Measurements from ENCODE around the gene DLGAP5. TPM values are rescaled to one million over a fixed set of nuclear protein-coding genes. Genes with fewer than 3 reads are reported as not detected.
A peak's percentile ranks its signal among the peaks of the same experiment; 100 is the strongest.

Gene DLGAP5
- total RNA-seq, 1 experiment from 2014 or later: 118 TPM

GRCh38 chr14:55111122-55111708 is 80.2 kb downstream of the DLGAP5 start:
- no peak overlapping the region for H4K8ac ChIP-seq (replicated peaks; ENCODE audit: insufficient read length, low read depth, low read length)
- no peak overlapping the region for H2AFZ ChIP-seq (ENCODE audit: low read length)
- H4K91ac ChIP-seq (ENCODE audit: insufficient read length, low read depth, low read length): no peak overlapping the region
- H2BK15ac ChIP-seq (ENCODE audit: low read depth, low read length): no peak overlapping the region
- no peak overlapping the region for H2BK20ac ChIP-seq (ENCODE audit: low read depth, low read length, poor library complexity, severe bottlenecking)
- H3K23me2 ChIP-seq (ENCODE audit: insufficient read length, low read depth, low read length, poor library complexity, severe bottlenecking): no peaks in the 10 kb centered on the region
- H4K20me1 ChIP-seq (ENCODE audit: control insufficient read depth, insufficient read depth, insufficient read length): no peaks in the 10 kb centered on the region
- Mint-ChIP-seq H3K27ac (no peak overlapping the region), H3K4me1 (peaks cover 17% of the 10 kb centered on the region in 2 experiments), H3K9me3 (no peaks in the 10 kb centered on the region), H3K4me3 (no peak overlapping the region), H3K36me3 (ENCODE audit: insufficient read depth in 1 of 3, low read depth in 3 of 3) (no peaks in the 10 kb centered on the region), H3K27me3 (ENCODE audit: low read depth) (peaks cover 32% of the 10 kb centered on the region)
- H3T11ph ChIP-seq (ENCODE audit: low read length): no peak overlapping the region
- H2BK120ac ChIP-seq (ENCODE audit: low read depth, low read length, poor library complexity, severe bottlenecking): no peak overlapping the region
- no peak overlapping the region for H2BK12ac ChIP-seq (ENCODE audit: insufficient read length, low read depth, low read length)
- no peaks in the 10 kb centered on the region for H3K79me1 ChIP-seq (ENCODE audit: insufficient read depth, low read depth, low read length, poor library complexity, severe bottlenecking)
- H3K9ac ChIP-seq (ENCODE audit: extremely low read depth, insufficient read length, low read length): no peak overlapping the region
- no peak overlapping the region for H2AK5ac ChIP-seq (ENCODE audit: insufficient read length, low read length)
- no peak overlapping the region for H3K23ac ChIP-seq (ENCODE audit: insufficient read length, low read depth, low read length)
- H3K27ac ChIP-seq (ENCODE audit: insufficient read length, low read depth, low read length): no peak overlapping the region
- no peaks in the 10 kb centered on the region for H3K27me3 ChIP-seq (ENCODE audit: insufficient read depth, low read length)
- H3K18ac ChIP-seq (ENCODE audit: insufficient read length, low read depth, low read length): no peak overlapping the region
- H3K4me2 ChIP-seq (ENCODE audit: insufficient read depth, insufficient read length, low read length): no peak overlapping the region
- no peaks in the 10 kb centered on the region for H3K9me3 ChIP-seq (ENCODE audit: control insufficient read depth, low read depth, low read length)
- no peak overlapping the region for H4K5ac ChIP-seq (ENCODE audit: insufficient read length, low read depth, low read length)
- H3K4me1 ChIP-seq (ENCODE audit: insufficient read depth, low read length): peaks cover 2% of the 10 kb centered on the region; the same call in 1 of the 2 replicates
- DNase-seq: no peak
- H3K14ac ChIP-seq (ENCODE audit: insufficient read depth, low read length): no peak overlapping the region
- no CpG with 5 or more reads among the region's 10 CpGs for WGBS (ENCODE audit: extremely low coverage, insufficient read length, low lambda C conversion rate)
- no peak overlapping the region for H3K56ac ChIP-seq (ENCODE audit: insufficient read length, low read depth, low read length)
- TF ChIP-seq CTCF (conservative IDR thresholded peaks at IDR 0.05): peak; percentile 40; the same call in 2 of the 3 replicates
- H3K79me2 ChIP-seq (ENCODE audit: insufficient read depth, low read length): no peaks in the 10 kb centered on the region
- H3K4ac ChIP-seq (ENCODE audit: low read depth, low read length): no peak overlapping the region
- no peak overlapping the region for H2BK5ac ChIP-seq (ENCODE audit: insufficient read length, low read length)

Measured in H9 (cell line).